Measurements from ENCODE around the gene SARM1. TPM values are rescaled to one million over a fixed set of nuclear protein-coding genes. Genes with fewer than 3 reads are reported as not detected.

SARM1 gene
- polyA plus RNA-seq, 1 donor (not counting 4 experiments of a cell fraction or from before 2014, with no cell fraction given), result 0.90 TPM

- no peak overlapping the region for H3K4me2 ChIP-seq (ENCODE audit: control insufficient read depth, extremely low read depth, insufficient read depth, low read depth, low read length)
These were observed 75.9 kb downstream of the SARM1 start for GRCh38 chr17:28447396-28447760.

GRCh38 chr17:28449859-28450258 lies 78.4 kb downstream of the SARM1 start:
- Histone ChIP-seq H3K4me2 (ENCODE audit: control insufficient read depth, extremely low read depth, insufficient read depth, low read depth, low read length) (no peak overlapping the region), H3K4me1 (ENCODE audit: control insufficient read depth, extremely low read depth, insufficient read depth, low read length) (no peaks in the 10 kb centered on the region), H3K9me1 (ENCODE audit: control insufficient read depth, extremely low read depth, insufficient read depth, low read length) (no peaks in the 10 kb centered on the region), H3K4me3 (ENCODE audit: control insufficient read depth in 2 of 3, extremely low read depth in 1 of 3, insufficient read depth in 2 of 3, low read depth in 1 of 3, low read length in 3 of 3) (no peak overlapping the region), H3K27me3 (ENCODE audit: control insufficient read depth, extremely low read depth, insufficient read depth, low read length) (no peaks in the 10 kb centered on the region), H4K20me1 (ENCODE audit: control insufficient read depth, extremely low read depth, insufficient read depth, low read length) (no peaks in the 10 kb centered on the region), H2AFZ (ENCODE audit: control insufficient read depth, low read length) (no peak overlapping the region), H3K9ac (ENCODE audit: control insufficient read depth, extremely low read depth, insufficient read depth, low read length) (no peak overlapping the region), H3K79me2 (ENCODE audit: control insufficient read depth, insufficient read depth, low read length) (no peaks in the 10 kb centered on the region), H3K27ac (ENCODE audit: control insufficient read depth, insufficient read depth, low read length) (no peak overlapping the region), H3K36me3 (ENCODE audit: control insufficient read depth in 2 of 2, extremely low read depth in 1 of 2, insufficient read depth in 2 of 2, low read length in 2 of 2) (no peaks in the 10 kb centered on the region), H3K9me3 (ENCODE audit: control insufficient read depth, low read depth, low read length) (no peaks in the 10 kb centered on the region)
- DNase-seq (ENCODE audit: low read depth, low spot score) (no peak), FAIRE-seq (no peak)
- TF ChIP-seq CTCF (optimal IDR thresholded peaks at IDR 0.05 in 1 of 3, IDR thresholded peaks at IDR 0.05 in 1 of 3, conservative IDR thresholded peaks at IDR 0.05 in 1 of 3; ENCODE audit: extremely low read depth in 1 of 3, insufficient read depth in 2 of 3, low read length in 3 of 3) (no peak), EZH2 (IDR thresholded peaks at IDR 0.05; ENCODE audit: low read length) (no peak)
- dilution Hi-C loops (cut with MboI; ENCODE audit: extremely low pct_ligation_motif_present, low sequenced_read_pairs), result no loop called here

More at GRCh38 chr17:28447396-28447760, 75.9 kb downstream of the SARM1 start:
- H3K4me1 ChIP-seq (ENCODE audit: control insufficient read depth, extremely low read depth, insufficient read depth, low read length), result no peaks in the 10 kb centered on the region
- no peak overlapping the region for H2AFZ ChIP-seq (ENCODE audit: control insufficient read depth, low read length)
- no peak for TF ChIP-seq CTCF (optimal IDR thresholded peaks at IDR 0.05 in 1 of 3, IDR thresholded peaks at IDR 0.05 in 1 of 3, conservative IDR thresholded peaks at IDR 0.05 in 1 of 3; ENCODE audit: extremely low read depth in 1 of 3, insufficient read depth in 2 of 3, low read length in 3 of 3)
- TF ChIP-seq EZH2 (IDR thresholded peaks at IDR 0.05; ENCODE audit: low read length), result no peak
- H3K4me3 ChIP-seq (ENCODE audit: control insufficient read depth in 2 of 3, extremely low read depth in 1 of 3, insufficient read depth in 2 of 3, low read depth in 1 of 3, low read length in 3 of 3), result no peak overlapping the region
- no peak overlapping the region for H3K27ac ChIP-seq (ENCODE audit: control insufficient read depth, insufficient read depth, low read length)
- no peaks in the 10 kb centered on the region for H4K20me1 ChIP-seq (ENCODE audit: control insufficient read depth, extremely low read depth, insufficient read depth, low read length)
- no peaks in the 10 kb centered on the region for H3K9me3 ChIP-seq (ENCODE audit: control insufficient read depth, low read depth, low read length)
- no peak overlapping the region for H3K9ac ChIP-seq (ENCODE audit: control insufficient read depth, extremely low read depth, insufficient read depth, low read length)
- H3K27me3 ChIP-seq (ENCODE audit: control insufficient read depth, extremely low read depth, insufficient read depth, low read length), result no peaks in the 10 kb centered on the region
- no peaks in the 10 kb centered on the region for H3K79me2 ChIP-seq (ENCODE audit: control insufficient read depth, insufficient read depth, low read length)
- dilution Hi-C loops (cut with MboI; ENCODE audit: extremely low pct_ligation_motif_present, low sequenced_read_pairs), result no loop called here
- H3K9me1 ChIP-seq (ENCODE audit: control insufficient read depth, extremely low read depth, insufficient read depth, low read length), result no peaks in the 10 kb centered on the region
- H3K36me3 ChIP-seq (ENCODE audit: control insufficient read depth in 2 of 2, extremely low read depth in 1 of 2, insufficient read depth in 2 of 2, low read length in 2 of 2), result no peaks in the 10 kb centered on the region
- DNase-seq (ENCODE audit: low read depth, low spot score) (no peak), FAIRE-seq (no peak)

Other genes starting within 250 kb of the SARM1 start
- 12.6 to 50.9 TPM (median 29.9 TPM) in 3 replicates for gene TMEM97, start 52.5 kb upstream of the SARM1 start, polyA plus RNA-seq
- gene IFT20, start 36.2 kb upstream of the SARM1 start, polyA plus RNA-seq, result 19.9 to 28.7 TPM (median 27.1 TPM) in 3 replicates
- 63.1 to 84.6 TPM (median 82.0 TPM) in 3 replicates for gene TNFAIP1, start 35.9 kb upstream of the SARM1 start, polyA plus RNA-seq
- gene POLDIP2, start 14.2 kb upstream of the SARM1 start, polyA plus RNA-seq, result 88.7 to 105 TPM (median 90.2 TPM) in 3 replicates
- gene SEBOX, start 6.5 kb upstream of the SARM1 start, polyA plus RNA-seq, result not detected in 3 replicates
- gene VTN, start 1.4 kb upstream of the SARM1 start, polyA plus RNA-seq, result 0.05 TPM in 1 of 3 replicates, not detected in the others
- 1.7 to 1.9 TPM (median 1.9 TPM) in 3 replicates for gene SLC46A1, start 34.5 kb downstream of the SARM1 start, polyA plus RNA-seq
- not detected in 3 replicates for gene SLC13A2, start 102.0 kb downstream of the SARM1 start, polyA plus RNA-seq
- gene FOXN1, start 134.7 kb downstream of the SARM1 start, polyA plus RNA-seq, result 0.01 to 0.66 TPM (median 0.29 TPM) in 3 replicates
- 34.1 to 93.3 TPM (median 60.0 TPM) in 3 replicates for gene UNC119, start 180.9 kb downstream of the SARM1 start, polyA plus RNA-seq
- 21.8 to 52.1 TPM (median 33.6 TPM) in 3 replicates for gene PIGS, start 199.8 kb downstream of the SARM1 start, polyA plus RNA-seq
- gene ALDOC, start 205.2 kb downstream of the SARM1 start, polyA plus RNA-seq, result 24.2 to 44.9 TPM (median 32.5 TPM) in 3 replicates
- gene SPAG5, start 227.3 kb downstream of the SARM1 start, polyA plus RNA-seq, result 6.2 to 21.1 TPM (median 16.6 TPM) in 3 replicates
- 3.9 to 7.4 TPM (median 6.6 TPM) in 3 replicates for gene RSKR, start 242.5 kb downstream of the SARM1 start, polyA plus RNA-seq

Measured in keratinocyte (primary cell).